AG04449 (cell line): Measurements from ENCODE around the gene AS3MT.

Experiments used
- CTCF ChIA-PET: fragments of 350-600 bp; formaldehyde crosslinking; extraction: SDS; loops from one replicate; lab custom pipeline; 2021; ENCODE audit warnings: antibody characterized with exemption; lab: Yijun Ruan, JAX
- POLR2A ChIA-PET: fragments of 400-600, 350-600 bp; formaldehyde crosslinking; extraction: SDS; loops from one replicate; lab custom pipeline; 2020; ENCODE audit warnings: antibody characterized with exemption, inconsistent platforms; lab: Yijun Ruan, JAX
- DNase-seq: peaks from one replicate; pipeline ENCODE4 v3.0.0-alpha.2; 2010; ENCODE audit warnings: low read depth, low spot score
- H3K4me3 ChIP-seq: 2 replicates; pipeline ENCODE4 v1.5.1; 2011; ENCODE audit warnings: low read depth, mild to moderate bottlenecking, control low read depth, low read length
- TF ChIP-seq, protein P1 (sequence below): IDR thresholded peaks from one replicate; pipeline ENCODE4 v1.5.1; 2011; ENCODE audit warnings: mild to moderate bottlenecking, moderate library complexity, low read length, control low read depth, inconsistent platforms; ENCODE audit not compliant: insufficient read depth; ENCODE audit errors: missing control alignments

AS3MT gene

DNA sequence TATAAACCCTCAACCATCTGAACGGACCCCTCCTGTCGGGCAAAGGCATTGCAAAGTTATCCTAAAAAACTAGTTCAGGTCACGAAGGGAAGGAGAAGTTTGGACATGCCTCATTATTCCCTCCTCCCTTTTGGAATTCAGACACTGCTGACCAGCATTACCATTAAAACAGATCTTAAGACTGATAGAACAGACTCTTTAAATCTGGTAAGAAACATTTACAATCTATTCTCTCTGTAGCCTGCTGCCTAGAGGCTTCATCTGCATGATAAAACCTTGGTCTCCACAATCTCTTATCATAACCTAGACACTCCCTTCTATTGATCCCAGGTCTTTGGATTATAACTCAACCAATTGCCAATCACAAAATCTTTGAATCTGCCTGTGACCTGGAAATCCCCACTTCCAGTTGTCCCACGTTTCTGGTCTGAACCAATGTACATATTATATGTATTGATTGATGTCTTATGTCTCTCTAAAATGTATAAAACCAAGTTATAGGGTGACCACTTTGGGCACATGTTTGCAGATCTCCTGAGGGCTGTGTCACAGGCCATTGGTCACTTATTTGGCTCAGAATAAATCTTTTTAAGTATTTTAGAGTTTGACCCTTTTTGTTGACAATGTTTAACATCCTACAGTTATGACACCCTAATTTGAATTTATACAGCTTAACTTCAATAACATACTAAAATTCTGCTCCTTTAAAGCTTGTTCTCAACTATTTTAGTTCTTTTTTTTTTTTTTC lies 25.4 kb downstream of the AS3MT start:
- DNase-seq, result no peak
- ChIA-PET CTCF (interaction anchor here (0.6 to 13.1 kb wide), 2 partner anchors 61 to 316 kb away, joined by 3 to 355 read pairs; partner anchors contain the start of gene CYP17A1), POLR2A (interaction anchor here (0.7 kb wide), 1 partner anchor 130 kb away, joined by 3 read pairs; no protein-coding TSS in a partner anchor)
- H3K4me3 ChIP-seq, result no peak overlapping the region
- TF ChIP-seq, protein P1, sequence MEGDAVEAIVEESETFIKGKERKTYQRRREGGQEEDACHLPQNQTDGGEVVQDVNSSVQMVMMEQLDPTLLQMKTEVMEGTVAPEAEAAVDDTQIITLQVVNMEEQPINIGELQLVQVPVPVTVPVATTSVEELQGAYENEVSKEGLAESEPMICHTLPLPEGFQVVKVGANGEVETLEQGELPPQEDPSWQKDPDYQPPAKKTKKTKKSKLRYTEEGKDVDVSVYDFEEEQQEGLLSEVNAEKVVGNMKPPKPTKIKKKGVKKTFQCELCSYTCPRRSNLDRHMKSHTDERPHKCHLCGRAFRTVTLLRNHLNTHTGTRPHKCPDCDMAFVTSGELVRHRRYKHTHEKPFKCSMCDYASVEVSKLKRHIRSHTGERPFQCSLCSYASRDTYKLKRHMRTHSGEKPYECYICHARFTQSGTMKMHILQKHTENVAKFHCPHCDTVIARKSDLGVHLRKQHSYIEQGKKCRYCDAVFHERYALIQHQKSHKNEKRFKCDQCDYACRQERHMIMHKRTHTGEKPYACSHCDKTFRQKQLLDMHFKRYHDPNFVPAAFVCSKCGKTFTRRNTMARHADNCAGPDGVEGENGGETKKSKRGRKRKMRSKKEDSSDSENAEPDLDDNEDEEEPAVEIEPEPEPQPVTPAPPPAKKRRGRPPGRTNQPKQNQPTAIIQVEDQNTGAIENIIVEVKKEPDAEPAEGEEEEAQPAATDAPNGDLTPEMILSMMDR, result no peak

DNA sequence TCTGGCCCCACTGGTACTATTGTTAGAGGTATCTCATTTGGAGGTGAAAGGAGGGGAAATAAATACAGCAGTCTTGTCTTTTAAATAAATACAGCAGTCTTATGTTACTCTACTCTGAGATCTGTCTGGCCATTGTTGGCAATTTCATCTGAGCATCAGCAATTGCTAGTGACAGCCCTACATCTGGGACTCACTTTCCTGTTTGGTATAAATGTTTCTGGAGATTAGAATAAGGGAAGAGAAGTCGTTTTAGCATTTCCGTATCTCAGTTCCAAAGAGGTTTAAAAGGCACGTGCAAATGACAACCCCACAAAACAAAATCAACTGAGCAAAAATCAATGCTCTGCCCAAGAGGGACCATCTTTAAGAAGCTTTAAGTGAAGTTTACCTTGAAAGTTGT lies 30.7 kb downstream of the AS3MT start:
- no peak overlapping the region for H3K4me3 ChIP-seq
- ChIA-PET CTCF (interaction anchor here (0.8 to 13.1 kb wide), 16 partner anchors 8 to 174 kb away, joined by 3 to 355 read pairs (median 18); partner anchors contain the start of genes CNNM2, CYP17A1 and WBP1L), POLR2A (no interaction called here)
- TF ChIP-seq, protein P1, result no peak
- DNase-seq, result no peak

DNA sequence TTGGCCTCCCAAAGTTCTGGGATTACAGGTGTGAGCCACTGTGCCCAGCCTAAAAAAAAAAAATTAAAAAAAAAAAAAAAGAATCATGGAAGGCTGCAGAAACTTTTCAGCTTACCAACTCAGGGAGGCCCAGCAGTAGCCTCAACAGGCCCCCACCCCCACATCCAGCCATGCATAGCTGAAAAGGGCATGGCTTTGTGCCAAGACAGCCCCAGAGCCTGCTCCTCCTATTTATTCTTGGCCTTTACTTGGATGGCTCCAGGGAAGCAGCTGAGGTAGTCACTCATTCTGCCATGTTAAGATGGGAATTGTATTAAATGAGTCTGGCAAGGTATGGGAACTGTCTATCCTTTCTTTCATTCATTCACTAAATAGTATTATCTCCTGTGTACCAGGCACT lies 35.1 kb downstream of the AS3MT start:
- no peak for DNase-seq

DNA sequence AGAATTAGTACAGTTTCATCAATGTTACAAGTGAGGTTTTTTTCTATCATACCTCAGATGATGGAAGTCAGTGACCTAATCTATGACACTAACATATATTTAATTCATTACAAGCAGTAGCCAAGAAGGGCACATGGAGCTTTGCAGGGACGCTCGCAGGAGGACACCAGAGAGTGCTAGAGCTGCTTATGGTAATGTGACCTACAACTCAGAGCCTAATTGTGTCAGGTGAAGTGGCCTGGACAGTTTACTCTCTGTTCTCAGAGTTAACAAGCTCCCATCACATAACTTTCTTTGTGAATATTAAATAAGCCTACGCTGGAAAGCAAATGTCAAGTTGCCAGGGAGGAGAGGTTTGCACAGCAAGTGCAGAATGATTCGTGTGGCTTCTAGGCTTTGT lies 37.2 kb downstream of the AS3MT start:
- H3K4me3 ChIP-seq, result no peak overlapping the region
- POLR2A ChIA-PET, result no interaction called here
- no peak for DNase-seq
- CTCF ChIA-PET, result interaction anchor here (2.9 to 13.1 kb wide), 3 partner anchors 11 to 153 kb away, joined by 11 to 355 read pairs (median 39); partner anchors contain the start of genes CNNM2 and CYP17A1
- TF ChIP-seq, protein P1, result no peak

More for the DNA sequence above, 35.1 kb downstream of the AS3MT start:
- POLR2A ChIA-PET, result no interaction called here
- H3K4me3 ChIP-seq, result no peak overlapping the region
- CTCF ChIA-PET, result interaction anchor here (0.8 to 13.1 kb wide), 8 partner anchors 10 to 178 kb away, joined by 3 to 355 read pairs (median 34); partner anchors contain the start of genes CNNM2 and CYP17A1
- TF ChIP-seq, protein P1, result no peak

DNA sequence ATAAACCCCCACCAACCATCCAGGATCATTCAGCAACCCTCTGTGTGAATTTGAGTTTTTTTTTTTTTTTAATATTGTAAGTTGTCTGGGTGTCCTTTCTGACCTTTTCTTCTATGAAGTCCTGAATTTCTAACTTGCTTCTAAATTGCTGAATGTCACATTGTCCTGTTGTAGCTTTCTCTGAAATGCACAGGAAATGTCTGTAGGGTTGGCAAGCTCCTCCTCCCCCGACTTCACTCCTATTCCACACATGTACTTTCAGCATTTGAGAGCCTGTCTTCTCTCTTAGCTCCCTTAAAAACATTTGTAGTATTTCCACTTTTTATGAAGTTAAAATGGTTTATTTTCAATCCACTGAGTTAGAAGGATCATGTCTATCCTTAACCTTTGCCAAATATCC lies 45.5 kb downstream of the AS3MT start:
- ChIA-PET POLR2A (no interaction called here), CTCF (interaction anchor here (0.6 to 12.3 kb wide), 6 partner anchors 13 to 328 kb away, joined by 3 to 475 read pairs (median 16); partner anchors contain the start of gene CYP17A1)
- H3K4me3 ChIP-seq, result no peak overlapping the region
- no peak for DNase-seq
- TF ChIP-seq, protein P1, result no peak

DNA sequence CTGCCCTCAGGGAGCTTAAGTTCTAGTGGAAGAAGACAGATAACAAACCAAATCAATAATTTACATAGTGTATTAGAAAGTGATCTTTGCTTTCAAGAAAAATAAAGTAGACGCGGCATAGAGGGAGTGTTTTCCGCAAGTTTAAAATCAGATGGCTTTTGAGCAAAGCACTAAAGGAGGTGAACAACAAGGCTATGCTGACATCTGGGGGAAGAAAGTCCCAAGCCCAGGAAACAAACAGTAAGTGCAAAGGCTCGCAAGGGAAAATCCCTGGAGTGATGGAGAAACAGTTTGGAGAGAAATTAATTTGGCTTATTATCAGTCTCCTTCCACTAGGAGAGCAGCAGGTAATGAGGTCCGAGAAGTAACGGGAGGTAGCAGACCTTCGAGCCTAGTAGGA lies 46.9 kb downstream of the AS3MT start:
- no peak overlapping the region for H3K4me3 ChIP-seq
- DNase-seq, result no peak
- ChIA-PET POLR2A (no interaction called here), CTCF (interaction anchor here (0.8 to 12.3 kb wide), 16 partner anchors 14 to 334 kb away, joined by 3 to 475 read pairs (median 10); partner anchors contain the start of gene CYP17A1)
- TF ChIP-seq, protein P1, result no peak
